GM23248 (cell line): ENCODE data around the gene HDAC4. TPM values are rescaled to one million over a fixed set of nuclear protein-coding genes. Genes with fewer than 3 reads are reported as not detected.

Experiments used
- DNase-seq: peaks from one replicate; pipeline ENCODE4 v3.0.0-alpha.2; 2015
- H2AFZ ChIP-seq: fragments of 200-600 bp; sonication (generic); 2 replicates; pipeline ENCODE4 v1.6.1; 2016; ENCODE audit warnings: antibody characterized with exemption
- H3F3A ChIP-seq: fragments of 200-600 bp; sonication (generic); 2 replicates; pipeline ENCODE4 v1.6.1; 2016; ENCODE audit warnings: mild to moderate bottlenecking, antibody characterized with exemption, mixed run types; ENCODE audit not compliant: insufficient read depth
- H3K27ac ChIP-seq: fragments of 200-600 bp; sonication (generic); 2 replicates; pipeline ENCODE4 v1.5.1; 2016; ENCODE audit warnings: mild to moderate bottlenecking
- H3K27me3 ChIP-seq: fragments of 200-600 bp; sonication (generic); replicated peaks from 2 replicates; pipeline ENCODE4 v1.6.1; 2016; ENCODE audit warnings: mild to moderate bottlenecking; ENCODE audit not compliant: insufficient read depth
- H3K36me3 ChIP-seq: fragments of 200-600 bp; sonication (generic); 2 replicates; pipeline ENCODE4 v1.6.1; 2016; ENCODE audit warnings: low read depth, mild to moderate bottlenecking
- H3K4me1 ChIP-seq: fragments of 200-600 bp; sonication (generic); 2 replicates; pipeline ENCODE4 v1.6.1; 2016; ENCODE audit warnings: mild to moderate bottlenecking; ENCODE audit not compliant: insufficient read depth
- H3K4me2 ChIP-seq: fragments of 200-600 bp; sonication (generic); one replicate; pipeline ENCODE4 v1.6.1; 2016; ENCODE audit warnings: mild to moderate bottlenecking; ENCODE audit not compliant: unreplicated experiment
- H3K4me3 ChIP-seq: fragments of 200-600 bp; sonication (generic); 2 replicates; pipeline ENCODE4 v1.5.1; 2016; ENCODE audit warnings: mild to moderate bottlenecking
- H3K79me2 ChIP-seq: fragments of 200-600 bp; sonication (generic); 2 replicates; pipeline ENCODE4 v1.6.1; 2016; ENCODE audit warnings: mild to moderate bottlenecking; ENCODE audit not compliant: insufficient read depth
- H3K9ac ChIP-seq: fragments of 200-600 bp; sonication (generic); 2 replicates; pipeline ENCODE4 v1.6.1; 2016; ENCODE audit warnings: mild to moderate bottlenecking
- H3K9me2 ChIP-seq: fragments of 200-600 bp; sonication (generic); 2 replicates; pipeline ENCODE4 v1.6.1; 2016; ENCODE audit warnings: mixed run types, mild to moderate bottlenecking, moderate library complexity; ENCODE audit not compliant: insufficient read depth
- H3K9me3 ChIP-seq: fragments of 200-600 bp; sonication (generic); one replicate; pipeline ENCODE4 v1.6.1; 2017; ENCODE audit warnings: low read depth
- H4K20me1 ChIP-seq: fragments of 200-600 bp; sonication (generic); 2 replicates; pipeline ENCODE4 v1.6.0; 2016; ENCODE audit not compliant: insufficient read depth
- EZH2 ChIP-seq: fragments of 200-600 bp; sonication (generic); IDR thresholded peaks from 2 replicates; pipeline ENCODE4 v1.6.1; 2018; ENCODE audit warnings: antibody characterized with exemption, mild to moderate bottlenecking; ENCODE audit not compliant: insufficient read depth, poor library complexity, severe bottlenecking
- EZH2phosphoT487 ChIP-seq: fragments of 200-600 bp; sonication (generic); IDR thresholded peaks from 2 replicates; pipeline ENCODE4 v1.6.1; 2018; ENCODE audit warnings: antibody characterized with exemption, moderate library complexity, mild to moderate bottlenecking, low read depth; ENCODE audit not compliant: insufficient read depth
- WGBS, 2 experiments: methylation state at CpG; one replicate each; pipeline ENCODE4 v1.1.6; 2015 to 2017; ENCODE audit warnings: low lambda C conversion rate in 2 of 2, low coverage in 1 of 2; ENCODE audit errors: missing lambda C conversion rate in 2 of 2; 5-methylcytosine and 5-hydroxymethylcytosine counted together
- in situ Hi-C: fragments of 300-500 bp; cut with MboI; formaldehyde crosslinking; loops from 2 replicates; pipeline ENCODE4 v1.15.0; 2020
- polyA plus RNA-seq: library from polyadenylated mRNA; unstranded; fragments of >200 nt; fragmentation: Nextera tagmentation; extraction: Ambion mirVana; gene quantifications from 2 replicates; pipeline ENCODE4 v1.2.1, GENCODE V29; 2016
- total RNA-seq: library from RNA; depleted of rRNA; stranded (reverse); fragments of >200 nt; shearing (Covaris generic); gene quantifications from 2 replicates; pipeline ENCODE4 v1.2.3, GENCODE V29; 2014

The HDAC4 gene
- total and polyA plus RNA-seq, 2 experiments from 2014 or later = 2.1 to 6.3 TPM

DNA sequence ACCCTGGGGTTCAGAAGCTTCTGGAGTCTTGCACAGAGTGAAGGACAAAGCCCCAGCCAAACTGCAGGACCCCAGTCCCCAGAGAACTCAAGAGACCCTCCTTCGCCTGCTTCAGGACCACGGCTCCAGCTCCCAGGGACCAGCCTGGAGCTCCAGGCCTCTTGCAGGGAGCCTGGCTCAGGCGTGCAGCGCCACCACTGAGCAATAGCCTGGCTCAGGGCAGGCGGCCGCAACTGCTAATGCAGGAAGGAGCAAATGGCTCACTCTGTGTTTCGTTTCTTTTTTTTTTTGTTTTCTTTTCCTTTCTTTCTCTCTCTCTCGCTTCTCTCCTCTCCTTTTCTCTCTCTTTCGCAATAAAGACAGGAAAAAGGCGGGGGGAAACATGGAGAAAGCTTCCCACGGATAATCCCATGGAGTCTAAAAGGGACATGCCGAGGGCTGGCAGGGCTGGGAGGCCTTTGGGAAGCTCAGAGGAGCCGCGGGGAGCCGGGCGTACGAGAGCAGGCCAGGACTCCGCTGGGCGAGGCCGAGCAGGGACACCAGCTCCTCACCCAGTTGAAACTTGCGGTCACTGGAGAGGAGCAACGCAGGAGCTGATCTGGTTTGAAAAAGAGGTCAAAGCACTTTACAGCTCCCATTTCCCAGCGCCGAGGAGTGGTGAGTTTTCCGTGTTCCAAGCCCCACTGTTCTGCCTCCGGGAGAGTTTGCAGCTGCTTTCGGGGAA, 308.1 kb downstream of the HDAC4 start:
- DNase-seq = no peak
- WGBS, 2 experiments = 93 to 95% methylated on average over 26 to 27 of the region's 27 CpGs
- Histone ChIP-seq H3K4me2 (no peak overlapping the region), H4K20me1 (no peaks in the 10 kb centered on the region), H3K4me3 (no peak overlapping the region), H3K79me2 (no peaks in the 10 kb centered on the region), H3K36me3 (no peaks in the 10 kb centered on the region), H3K9me3 (no peaks in the 10 kb centered on the region), H3F3A (no peaks in the 10 kb centered on the region), H3K27ac (no peak overlapping the region), H3K9me2 (no peaks in the 10 kb centered on the region), H2AFZ (no peak overlapping the region), H3K27me3 (no peaks in the 10 kb centered on the region), H3K9ac (no peak overlapping the region), H3K4me1 (peaks cover 2% of the 10 kb centered on the region; the same call in 1 of the 2 replicates)
- TF ChIP-seq EZH2phosphoT487 (no peak), EZH2 (no peak)
- in situ Hi-C loops = no loop called here

DNA sequence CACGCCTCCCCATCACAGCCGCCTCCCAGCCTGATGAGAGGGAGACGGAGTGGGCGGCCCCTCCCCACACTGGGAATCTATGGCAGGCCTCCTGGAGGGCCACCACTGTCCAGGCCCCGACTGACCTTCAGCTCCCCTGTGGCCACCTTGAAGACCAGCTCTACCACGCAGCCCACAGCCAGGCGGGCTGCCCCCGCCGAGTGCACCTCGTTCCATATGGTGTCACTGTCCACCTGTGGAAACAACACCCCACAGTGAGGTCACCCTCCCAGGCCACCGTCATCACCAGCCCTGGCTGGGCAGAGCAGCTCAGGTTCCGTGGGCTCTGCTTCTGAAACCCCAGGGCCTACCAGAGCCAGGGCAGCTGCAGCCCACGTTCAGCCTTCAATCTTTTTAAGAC, 310.9 kb downstream of the HDAC4 start:
- in situ Hi-C loops = no loop called here
- no peak overlapping the region for H2AFZ ChIP-seq

DNA sequence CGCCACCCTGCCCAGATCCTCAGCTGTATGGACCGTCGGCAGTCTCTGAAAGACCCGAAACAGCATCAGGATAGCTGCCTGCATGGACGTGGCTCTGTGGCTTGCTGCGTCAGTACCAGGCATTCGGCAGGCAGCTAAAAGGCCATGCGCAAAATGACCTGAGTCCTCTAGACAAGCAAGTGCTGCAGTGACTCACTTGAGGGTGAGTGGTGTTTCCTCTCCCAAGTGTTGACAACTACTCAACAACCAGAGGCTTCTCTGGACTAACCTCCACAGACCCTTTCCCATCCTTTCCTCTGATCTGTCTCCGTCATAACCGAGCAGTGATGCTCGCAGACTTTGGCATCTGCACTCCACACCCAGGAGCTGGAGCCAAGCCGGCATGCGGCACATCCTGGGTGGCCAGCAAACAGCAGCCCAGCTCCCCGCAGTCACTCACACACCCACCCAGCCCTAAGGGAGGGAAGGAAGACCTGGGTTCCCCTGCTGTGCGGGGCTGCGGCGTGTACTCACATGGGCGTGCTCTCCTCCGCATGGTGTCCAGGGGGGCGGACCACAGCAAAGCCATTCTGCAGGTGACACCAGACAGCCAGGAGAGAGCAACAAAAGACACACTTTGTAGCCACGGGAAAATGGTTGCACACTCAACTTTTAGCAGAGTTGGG, 313.6 kb downstream of the HDAC4 start:
- in situ Hi-C loops = no loop called here
- Histone ChIP-seq H3F3A (no peaks in the 10 kb centered on the region), H3K4me3 (no peak overlapping the region), H2AFZ (no peak overlapping the region), H3K27me3 (no peaks in the 10 kb centered on the region), H3K9ac (no peak overlapping the region), H3K79me2 (no peaks in the 10 kb centered on the region), H3K9me2 (no peaks in the 10 kb centered on the region), H3K4me2 (no peak overlapping the region), H3K27ac (no peak overlapping the region), H3K4me1 (no peaks in the 10 kb centered on the region), H3K9me3 (no peaks in the 10 kb centered on the region), H4K20me1 (no peaks in the 10 kb centered on the region), H3K36me3 (no peaks in the 10 kb centered on the region)
- peak; percentile 7 for DNase-seq
- WGBS, 2 experiments = 86 to 89% methylated on average over 21 of the region's 21 CpGs
- no peak for TF ChIP-seq EZH2phosphoT487
- no peak for TF ChIP-seq EZH2

More for the DNA sequence above, 310.9 kb downstream of the HDAC4 start:
- WGBS, 2 experiments = 89 to 91% methylated on average over 13 of the region's 13 CpGs
- no peaks in the 10 kb centered on the region for H3F3A ChIP-seq
- no peak for TF ChIP-seq EZH2phosphoT487
- TF ChIP-seq EZH2 = no peak
- no peaks in the 10 kb centered on the region for H3K9me2 ChIP-seq
- no peaks in the 10 kb centered on the region for H3K79me2 ChIP-seq
- H3K4me1 ChIP-seq = no peaks in the 10 kb centered on the region
- H3K4me3 ChIP-seq = no peak overlapping the region
- H4K20me1 ChIP-seq = no peaks in the 10 kb centered on the region
- H3K36me3 ChIP-seq = no peaks in the 10 kb centered on the region
- H3K9me3 ChIP-seq = no peaks in the 10 kb centered on the region
- no peak for DNase-seq
- no peaks in the 10 kb centered on the region for H3K27me3 ChIP-seq
- H3K4me2 ChIP-seq = no peak overlapping the region
- H3K9ac ChIP-seq = no peak overlapping the region
- H3K27ac ChIP-seq = no peak overlapping the region

DNA sequence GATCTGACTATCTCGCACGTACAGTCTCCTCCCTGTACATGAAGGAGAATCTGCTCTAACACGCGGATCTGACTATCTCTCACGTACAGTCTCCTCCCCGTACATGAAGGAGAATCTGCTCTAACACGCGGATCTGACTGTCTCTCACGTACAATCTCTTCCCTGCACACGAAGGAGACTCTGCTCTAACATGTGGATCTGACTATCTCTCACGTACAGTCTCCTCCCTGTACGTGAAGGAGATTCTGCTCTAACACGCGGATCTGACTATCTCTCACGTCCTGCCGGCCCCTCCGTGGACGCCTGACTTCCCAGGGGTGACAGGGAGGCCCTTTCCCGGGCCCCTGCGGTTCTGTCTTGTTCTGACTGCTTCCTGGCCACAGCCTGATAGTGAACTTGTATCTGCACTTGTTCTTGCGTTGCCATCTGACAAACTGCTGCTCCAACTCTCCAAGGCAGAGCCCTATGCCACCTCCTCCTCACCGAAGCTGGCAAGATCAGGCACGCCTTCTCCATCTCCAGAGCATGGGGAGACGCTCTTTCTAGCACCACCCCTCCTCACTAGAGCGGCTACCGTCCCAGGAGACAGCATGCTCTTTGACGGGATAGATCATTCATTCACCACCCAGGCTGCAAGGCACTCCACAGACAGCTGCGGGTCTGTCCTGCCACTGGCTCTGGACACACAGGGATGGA, 314.3 kb downstream of the HDAC4 start:
- Histone ChIP-seq H3K27ac (no peak overlapping the region), H3K79me2 (no peaks in the 10 kb centered on the region), H3K27me3 (no peaks in the 10 kb centered on the region), H3K4me3 (no peak overlapping the region), H3K4me2 (no peak overlapping the region), H3K9me2 (no peaks in the 10 kb centered on the region), H4K20me1 (no peaks in the 10 kb centered on the region), H3K9ac (no peak overlapping the region), H2AFZ (no peak overlapping the region), H3K36me3 (no peaks in the 10 kb centered on the region), H3F3A (no peaks in the 10 kb centered on the region), H3K4me1 (no peaks in the 10 kb centered on the region), H3K9me3 (no peaks in the 10 kb centered on the region)
- DNase-seq = no peak
- TF ChIP-seq EZH2phosphoT487 = no peak
- TF ChIP-seq EZH2 = no peak
- in situ Hi-C loops = no loop called here
- 87 to 90% methylated on average over 25 to 28 of the region's 28 CpGs for WGBS, 2 experiments
